ENCODE data around the gene LPP. TPM values are rescaled to one million over a fixed set of nuclear protein-coding genes. Genes with fewer than 3 reads are reported as not detected.

LPP gene
- total RNA-seq, 3 donors from 2014 or later: 15.5 to 19.2 (median 16.5) TPM

DNA sequence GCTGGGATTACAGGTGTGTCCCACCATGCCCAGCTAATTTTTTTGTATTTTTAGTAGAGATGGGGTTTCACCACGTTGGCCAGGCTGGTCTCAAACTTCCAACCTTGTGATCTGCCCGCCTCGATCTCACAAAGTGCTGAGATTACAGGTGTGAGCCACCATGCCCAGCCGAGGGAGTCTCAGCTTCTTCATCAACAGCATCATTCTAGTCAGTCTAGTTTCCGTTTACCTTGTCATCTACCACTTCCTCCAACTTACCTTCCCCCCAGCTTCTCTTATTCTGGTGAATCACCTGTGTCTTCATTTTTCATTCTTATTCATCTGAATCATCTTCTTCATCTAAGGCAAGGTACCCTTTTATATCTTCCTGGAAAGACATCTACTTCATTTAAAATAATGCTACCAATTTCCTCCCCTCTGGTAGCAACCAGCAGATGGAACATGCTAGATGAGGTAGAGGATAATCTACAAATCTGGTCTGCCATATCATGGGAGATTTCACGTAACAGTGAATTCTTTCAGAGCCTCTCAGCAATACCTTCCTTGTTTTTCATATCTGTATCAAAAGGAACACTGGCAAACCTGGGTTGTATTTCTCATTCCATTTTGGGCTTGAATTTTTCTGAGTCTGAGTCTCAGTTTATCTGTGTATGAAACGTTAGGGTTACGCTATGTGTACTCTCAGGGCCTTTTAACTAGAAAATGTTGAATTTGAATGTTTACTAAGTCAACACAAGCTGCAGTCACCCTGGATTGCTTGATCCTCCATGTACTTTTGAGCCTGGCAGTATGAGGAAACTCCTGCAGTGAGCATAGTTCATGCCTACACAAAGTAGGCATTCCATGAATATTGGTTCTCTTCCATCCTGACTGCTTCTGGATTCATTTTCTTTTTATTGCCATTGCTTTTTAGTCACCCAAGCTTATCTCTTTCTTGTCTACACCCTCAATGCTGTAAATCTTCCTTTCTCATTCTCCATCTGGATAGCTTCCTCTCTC, 16.8 kb downstream of the LPP start:
- ATAC-seq: peak; percentile 92 to 95
- peaks cover 50% of the 10 kb centered on the region for H3K4me1 Mint-ChIP-seq (ENCODE audit: low read depth)
- peaks cover 8% of the 10 kb centered on the region for H3K36me3 Mint-ChIP-seq (ENCODE audit: insufficient read depth)
- no peaks in the 10 kb centered on the region for H3K27me3 Mint-ChIP-seq (ENCODE audit: low read depth)
- no peaks in the 10 kb centered on the region for H3K9me3 Mint-ChIP-seq
- H3K4me3 Mint-ChIP-seq: peak overlapping the region; percentile 44
- DNase-seq: peak; percentile 53

DNA sequence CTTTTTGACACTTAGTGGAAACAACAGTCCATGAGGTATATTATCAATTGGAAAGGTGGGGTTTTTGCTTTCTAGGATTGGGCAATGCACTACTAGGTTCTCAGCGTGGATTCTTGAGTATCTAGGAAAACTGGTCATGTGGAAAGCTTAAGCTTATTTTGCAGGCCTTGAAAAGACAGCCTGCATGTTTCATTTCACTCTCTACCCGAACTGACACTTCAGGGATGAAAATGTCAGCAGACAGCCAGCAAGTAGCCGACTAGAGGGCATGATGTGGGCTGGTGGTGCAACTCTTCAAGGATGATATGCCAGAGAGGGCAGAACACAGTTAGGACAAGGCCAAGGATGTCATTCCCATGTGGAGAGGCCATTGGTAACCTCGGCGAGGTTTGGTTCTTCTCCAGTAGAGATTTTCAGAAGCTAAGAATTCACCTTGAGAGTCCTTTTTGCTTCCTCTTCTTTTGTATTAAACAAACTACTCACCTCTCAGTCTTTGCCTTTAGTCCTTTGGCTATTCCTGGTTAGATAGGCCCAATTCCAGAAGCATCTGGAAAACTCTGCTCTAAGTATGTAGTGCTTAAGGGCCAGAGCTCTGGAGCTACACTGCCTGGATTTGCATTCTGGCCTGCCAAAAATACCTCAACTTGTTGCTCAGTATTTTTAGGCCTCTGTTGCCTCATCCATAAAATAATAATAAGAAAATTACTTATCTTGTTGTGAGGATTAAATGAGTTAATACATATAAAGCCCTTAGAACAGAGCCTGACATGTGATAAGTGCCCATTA, 17.9 kb downstream of the LPP start:
- no peak overlapping the region for H3K4me3 Mint-ChIP-seq
- no peaks in the 10 kb centered on the region for H3K9me3 Mint-ChIP-seq

DNA sequence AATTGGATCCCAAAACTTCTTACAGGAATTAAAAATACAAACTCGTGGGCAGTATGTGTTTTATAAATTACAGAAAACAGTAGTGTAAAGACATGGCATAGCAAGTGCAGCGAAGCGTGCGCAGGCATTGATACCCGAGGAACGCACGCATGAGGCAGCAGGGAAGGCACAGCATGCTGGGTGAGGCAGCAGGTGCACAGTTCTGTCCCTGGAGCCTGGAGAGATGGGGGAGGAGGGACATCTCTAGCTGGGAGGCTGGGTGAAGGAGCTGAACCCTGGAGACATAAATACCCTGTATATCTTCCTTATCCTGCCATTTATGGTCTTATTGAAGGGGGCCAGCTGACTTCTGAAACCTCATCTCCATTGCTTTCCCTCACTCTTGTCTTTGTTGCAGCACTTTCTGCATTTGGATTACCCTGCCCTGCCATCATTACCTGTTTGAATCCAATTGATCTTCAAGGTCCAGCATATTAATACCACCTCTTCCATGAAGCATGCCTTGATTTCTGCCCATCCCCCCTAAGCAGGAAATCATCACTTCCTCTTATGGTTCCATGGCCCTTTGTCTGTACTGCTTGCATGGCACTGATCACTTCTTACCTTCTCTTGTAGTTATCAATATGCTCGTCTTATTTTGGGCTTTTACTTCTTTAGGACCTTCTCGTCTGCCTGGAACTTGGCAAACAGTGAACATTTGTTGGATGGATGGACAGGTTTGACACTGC, 20.5 kb downstream of the LPP start:
- no peak for ATAC-seq

More for the DNA sequence above, 17.9 kb downstream of the LPP start:
- Mint-ChIP-seq H3K4me1 (ENCODE audit: low read depth) (peaks cover 48% of the 10 kb centered on the region), H3K36me3 (ENCODE audit: insufficient read depth) (peaks cover 11% of the 10 kb centered on the region), H3K27me3 (ENCODE audit: low read depth) (no peaks in the 10 kb centered on the region)
- no peak for ATAC-seq
- DNase-seq: no peak

DNA sequence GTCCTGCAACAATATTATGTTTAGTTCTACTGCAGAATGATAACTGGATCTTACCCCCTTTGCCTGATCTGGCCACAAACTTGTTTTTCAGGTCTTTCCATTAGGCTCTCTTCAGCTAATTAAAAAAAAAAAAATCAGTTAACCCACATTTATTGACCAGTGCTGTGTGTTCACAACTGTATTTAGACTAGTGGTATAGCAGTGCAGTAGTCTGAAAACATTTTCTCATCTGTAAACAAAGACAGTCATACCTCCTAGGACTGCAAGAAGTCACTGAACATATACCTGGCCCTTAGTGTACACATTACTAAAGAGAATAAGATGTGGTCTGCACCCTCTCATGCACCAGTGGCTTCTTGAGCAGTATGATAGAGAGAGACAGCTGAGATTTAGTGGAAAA, 22.5 kb downstream of the LPP start:
- no peak overlapping the region for H3K4me3 Mint-ChIP-seq
- H3K9me3 Mint-ChIP-seq: no peaks in the 10 kb centered on the region
- H3K27me3 Mint-ChIP-seq (ENCODE audit: low read depth): no peaks in the 10 kb centered on the region
- H3K4me1 Mint-ChIP-seq (ENCODE audit: low read depth): peaks cover 48% of the 10 kb centered on the region
- peaks cover 30% of the 10 kb centered on the region for H3K36me3 Mint-ChIP-seq (ENCODE audit: insufficient read depth)
- ATAC-seq: no peak
- no peak for DNase-seq

More for the DNA sequence above, 20.5 kb downstream of the LPP start:
- Mint-ChIP-seq H3K36me3 (ENCODE audit: insufficient read depth) (peaks cover 28% of the 10 kb centered on the region), H3K4me3 (no peak overlapping the region), H3K27me3 (ENCODE audit: low read depth) (no peaks in the 10 kb centered on the region), H3K9me3 (no peaks in the 10 kb centered on the region), H3K4me1 (ENCODE audit: low read depth) (peaks cover 65% of the 10 kb centered on the region)
- DNase-seq: no peak

DNA sequence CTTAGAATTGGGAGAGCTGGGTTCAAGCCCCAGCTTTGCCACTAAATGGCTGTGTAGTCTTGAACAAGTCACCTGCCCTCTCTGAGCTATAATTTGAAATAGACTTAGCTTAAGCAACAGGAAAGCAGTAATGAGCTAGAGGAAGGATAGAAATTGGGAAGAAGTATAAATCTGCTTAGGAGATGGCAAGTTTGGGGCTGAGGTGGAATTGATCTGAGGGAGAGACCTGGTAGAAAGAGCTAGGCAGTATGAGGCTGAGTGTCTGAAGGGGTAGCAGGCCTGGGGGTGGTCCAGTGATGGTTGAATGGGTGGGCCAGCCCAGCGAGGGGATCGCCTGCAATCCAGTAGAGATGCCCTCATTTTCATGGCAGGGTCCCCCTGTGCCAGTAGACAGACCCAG, 22.9 kb downstream of the LPP start:
- Mint-ChIP-seq H3K36me3 (ENCODE audit: insufficient read depth) (peaks cover 30% of the 10 kb centered on the region), H3K9me3 (no peaks in the 10 kb centered on the region), H3K4me1 (ENCODE audit: low read depth) (peaks cover 46% of the 10 kb centered on the region)

DNA sequence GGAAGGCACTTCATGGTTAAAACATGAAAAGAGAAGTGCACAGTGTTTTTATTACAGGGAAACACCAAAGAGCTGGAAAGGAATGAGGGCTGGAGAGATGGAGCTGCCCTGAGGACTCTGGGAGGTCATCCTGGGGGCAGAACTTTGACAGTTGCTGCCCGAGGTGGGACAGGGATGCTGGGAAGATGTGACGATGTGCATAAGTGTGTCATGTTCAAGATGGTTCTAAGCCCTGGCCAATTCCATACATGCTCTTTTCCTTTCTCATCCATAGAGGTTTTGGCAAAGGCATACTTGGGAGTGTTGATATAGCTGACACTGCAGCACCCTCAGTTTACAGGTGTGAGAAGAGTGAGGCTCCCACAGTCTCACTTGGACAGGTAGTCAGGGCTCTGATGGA, 23.8 kb downstream of the LPP start:
- Mint-ChIP-seq H3K9me3 (no peaks in the 10 kb centered on the region), H3K4me3 (no peak overlapping the region), H3K36me3 (ENCODE audit: insufficient read depth) (peaks cover 30% of the 10 kb centered on the region), H3K4me1 (ENCODE audit: low read depth) (peaks cover 44% of the 10 kb centered on the region), H3K27me3 (ENCODE audit: low read depth) (no peaks in the 10 kb centered on the region)
- ATAC-seq (no peak), DNase-seq (no peak)

More for the DNA sequence above, 22.9 kb downstream of the LPP start:
- no peak overlapping the region for H3K4me3 Mint-ChIP-seq
- DNase-seq (no peak), ATAC-seq (no peak)
- H3K27me3 Mint-ChIP-seq (ENCODE audit: low read depth): no peaks in the 10 kb centered on the region

DNA sequence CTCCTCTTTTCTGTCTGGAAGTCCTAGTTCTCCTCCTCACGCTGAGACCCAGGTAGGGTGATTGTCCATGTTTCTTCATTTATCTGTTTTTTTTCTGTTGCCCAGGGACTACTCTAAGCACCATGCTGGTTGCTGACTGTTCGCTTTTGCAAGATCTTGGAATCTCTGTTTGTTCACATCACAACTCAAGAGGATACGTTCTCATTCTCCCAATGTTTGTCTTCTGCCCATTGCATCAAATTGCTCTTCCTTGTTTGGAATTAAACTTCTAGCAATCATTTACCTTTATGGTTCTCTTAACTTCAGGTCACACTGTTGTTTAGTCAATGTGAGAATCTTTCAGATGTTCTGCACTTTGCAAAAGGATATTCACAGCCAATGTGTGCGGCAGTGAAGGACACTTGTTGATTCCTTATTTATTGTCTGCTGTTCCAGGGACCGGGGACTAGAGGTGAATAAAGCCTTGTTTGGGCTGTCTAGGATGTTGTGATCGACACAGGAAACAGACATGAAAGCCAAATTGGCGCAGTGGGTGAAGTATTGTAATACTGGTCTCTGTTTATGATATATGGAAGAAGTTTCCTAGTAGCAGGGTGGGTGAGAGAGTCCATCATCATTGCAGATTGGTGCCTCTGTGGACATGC, 24.5 kb downstream of the LPP start:
- Mint-ChIP-seq H3K9me3 (no peaks in the 10 kb centered on the region), H3K4me1 (ENCODE audit: low read depth) (peaks cover 44% of the 10 kb centered on the region), H3K27me3 (ENCODE audit: low read depth) (no peaks in the 10 kb centered on the region), H3K4me3 (no peak overlapping the region), H3K36me3 (ENCODE audit: insufficient read depth) (peaks cover 30% of the 10 kb centered on the region)
- DNase-seq: no peak
- ATAC-seq: peak in 1 of 2 donors; percentile 18

DNA sequence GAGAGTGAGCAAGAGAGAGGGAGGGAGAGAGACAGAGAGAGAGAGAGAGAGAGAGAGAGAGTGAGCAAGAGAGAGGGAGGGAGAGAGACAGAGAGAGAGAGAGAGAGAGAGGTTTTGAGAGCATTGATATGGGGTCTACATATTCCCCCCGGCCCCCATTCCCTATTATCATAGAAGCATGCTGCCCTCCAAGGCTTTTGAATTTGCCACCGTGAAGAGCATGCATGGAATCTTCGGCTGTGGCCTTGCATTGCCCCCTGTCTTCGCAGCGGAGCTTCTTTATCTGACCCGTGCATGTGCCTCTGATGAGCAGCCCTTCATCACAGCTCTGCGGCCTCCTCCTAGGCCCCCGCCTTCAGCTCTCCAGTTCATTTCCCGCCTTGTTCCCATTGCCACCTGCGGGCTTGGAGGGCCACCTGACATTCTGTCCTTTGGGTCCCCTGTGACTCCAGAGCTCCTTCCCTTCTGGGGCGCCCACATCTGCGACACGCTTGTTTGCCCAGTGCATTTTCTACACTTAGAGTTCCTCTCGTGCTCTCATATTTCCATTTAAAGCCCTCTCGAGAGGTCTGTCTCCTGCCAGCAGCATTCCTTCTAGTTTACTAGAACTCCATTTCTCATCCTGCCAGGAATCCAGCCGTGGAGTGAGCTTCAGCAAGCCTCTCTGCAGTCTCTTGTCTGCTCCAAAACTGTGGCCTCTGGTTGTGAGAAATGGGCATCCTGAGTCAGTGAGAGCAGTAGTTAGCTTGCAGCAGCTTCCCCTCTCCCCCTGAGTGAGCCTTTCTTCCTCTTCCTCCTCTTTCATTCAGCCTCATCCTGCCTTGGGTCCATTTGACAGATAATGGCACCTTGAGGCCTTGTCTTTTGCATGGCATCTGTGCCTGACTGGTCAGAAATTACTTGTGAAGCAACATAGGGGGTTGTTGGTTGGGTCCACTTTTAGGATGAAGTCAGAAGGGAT, 25.3 kb downstream of the LPP start:
- H3K27me3 Mint-ChIP-seq (ENCODE audit: low read depth): no peaks in the 10 kb centered on the region
- H3K36me3 Mint-ChIP-seq (ENCODE audit: insufficient read depth): peaks cover 30% of the 10 kb centered on the region
- no peak for ATAC-seq
- no peaks in the 10 kb centered on the region for H3K9me3 Mint-ChIP-seq
- H3K4me3 Mint-ChIP-seq: no peak overlapping the region
- peaks cover 42% of the 10 kb centered on the region for H3K4me1 Mint-ChIP-seq (ENCODE audit: low read depth)
- no peak for DNase-seq

DNA sequence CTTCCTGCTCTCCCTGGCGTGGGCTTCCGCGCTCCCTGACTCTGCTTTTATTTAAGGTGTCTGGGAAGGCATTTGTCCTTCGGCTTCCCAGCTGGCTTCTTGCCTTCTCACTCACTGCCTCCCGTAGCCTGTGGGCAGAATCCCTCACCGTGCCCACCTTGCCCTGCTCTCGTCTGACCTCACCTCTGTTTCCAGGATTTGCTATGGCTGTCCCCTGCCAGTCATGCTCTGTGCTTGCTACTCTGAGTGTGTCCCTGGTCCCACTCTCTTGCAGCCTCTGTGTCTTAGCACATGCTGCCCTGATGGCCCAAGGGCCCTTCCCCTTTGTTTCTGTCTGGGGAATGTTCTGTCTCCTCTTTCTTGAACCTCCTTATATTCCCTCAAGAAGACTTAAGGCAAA, 26.2 kb downstream of the LPP start:
- Mint-ChIP-seq H3K4me1 (ENCODE audit: low read depth) (peaks cover 41% of the 10 kb centered on the region), H3K36me3 (ENCODE audit: insufficient read depth) (peaks cover 26% of the 10 kb centered on the region), H3K4me3 (no peak overlapping the region)

DNA sequence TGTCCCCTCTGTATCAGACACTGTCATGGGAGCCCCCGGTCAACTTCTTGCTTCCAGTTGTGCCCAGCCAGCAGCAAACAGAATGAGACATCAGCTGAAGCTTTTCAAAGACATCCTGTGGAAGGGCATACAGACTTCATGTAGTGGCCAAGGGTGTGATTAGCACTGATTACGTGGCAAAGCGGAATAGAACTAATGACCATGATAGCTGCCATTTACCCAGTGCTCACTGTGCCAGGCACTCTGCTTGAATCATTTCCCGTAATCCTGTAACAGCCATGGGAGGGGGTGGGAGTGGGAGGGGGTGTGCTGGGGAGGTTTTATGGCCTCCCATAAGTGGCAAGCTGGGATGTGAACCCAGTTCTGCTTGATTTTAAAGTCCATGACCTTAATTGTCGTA, 29.5 kb downstream of the LPP start:
- ATAC-seq: no peak
- Mint-ChIP-seq H3K9me3 (no peaks in the 10 kb centered on the region), H3K27me3 (ENCODE audit: low read depth) (no peaks in the 10 kb centered on the region), H3K4me1 (ENCODE audit: low read depth) (peaks cover 37% of the 10 kb centered on the region), H3K36me3 (ENCODE audit: insufficient read depth) (peaks cover 9% of the 10 kb centered on the region), H3K4me3 (no peak overlapping the region)
- DNase-seq: no peak

More for the DNA sequence above, 26.2 kb downstream of the LPP start:
- H3K27me3 Mint-ChIP-seq (ENCODE audit: low read depth): no peaks in the 10 kb centered on the region
- ATAC-seq (no peak), DNase-seq (no peak)
- no peaks in the 10 kb centered on the region for H3K9me3 Mint-ChIP-seq

DNA sequence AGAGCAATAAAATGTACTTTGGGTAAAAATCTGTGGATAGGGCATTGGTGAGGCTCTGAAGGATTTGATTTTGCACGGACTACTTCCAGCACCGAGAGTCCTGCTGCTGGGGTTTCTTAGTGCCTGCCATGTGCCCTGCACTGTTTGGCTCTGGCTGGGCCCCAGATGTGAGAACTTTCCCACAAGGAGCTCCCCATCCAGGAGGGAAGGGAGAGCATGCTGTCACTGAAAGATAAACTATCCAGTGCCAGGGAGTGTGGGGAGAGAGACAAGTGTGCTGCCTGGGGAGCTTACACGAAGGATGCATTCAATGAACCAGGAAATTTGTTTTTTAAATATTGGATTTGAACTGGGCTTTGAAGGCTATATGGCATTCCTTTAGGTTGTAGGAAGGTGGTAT, 30.2 kb downstream of the LPP start:
- Mint-ChIP-seq H3K36me3 (ENCODE audit: insufficient read depth) (peaks cover 5% of the 10 kb centered on the region), H3K27me3 (ENCODE audit: low read depth) (no peaks in the 10 kb centered on the region), H3K9me3 (no peaks in the 10 kb centered on the region), H3K4me3 (no peak overlapping the region), H3K4me1 (ENCODE audit: low read depth) (peaks cover 40% of the 10 kb centered on the region)
- ATAC-seq (no peak), DNase-seq (no peak)

DNA sequence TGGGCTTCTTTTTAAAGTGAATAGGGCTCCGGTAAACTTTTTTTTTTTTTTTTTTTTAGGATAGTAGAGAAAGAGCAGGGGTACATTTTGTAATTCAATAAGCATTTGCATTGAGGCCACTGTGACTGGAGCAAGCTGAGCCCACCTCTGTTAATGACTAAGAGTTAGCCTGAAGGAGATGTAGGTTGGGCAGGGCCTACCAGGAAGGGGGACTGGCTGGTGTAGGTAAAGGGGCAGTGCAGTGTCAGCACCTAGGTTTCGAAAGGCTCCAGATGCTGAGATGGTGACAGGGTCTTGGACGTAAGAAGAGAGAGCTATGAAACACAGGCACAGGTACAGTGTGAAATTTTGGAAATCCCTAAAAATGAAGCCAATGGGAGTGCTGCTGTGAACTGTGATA, 30.7 kb downstream of the LPP start:
- H3K4me3 Mint-ChIP-seq: no peak overlapping the region
- H3K4me1 Mint-ChIP-seq (ENCODE audit: low read depth): peaks cover 39% of the 10 kb centered on the region
- H3K36me3 Mint-ChIP-seq (ENCODE audit: insufficient read depth): peaks cover 1% of the 10 kb centered on the region
- ATAC-seq (no peak), DNase-seq (no peak)
- H3K27me3 Mint-ChIP-seq (ENCODE audit: low read depth): no peaks in the 10 kb centered on the region
- no peaks in the 10 kb centered on the region for H3K9me3 Mint-ChIP-seq

DNA sequence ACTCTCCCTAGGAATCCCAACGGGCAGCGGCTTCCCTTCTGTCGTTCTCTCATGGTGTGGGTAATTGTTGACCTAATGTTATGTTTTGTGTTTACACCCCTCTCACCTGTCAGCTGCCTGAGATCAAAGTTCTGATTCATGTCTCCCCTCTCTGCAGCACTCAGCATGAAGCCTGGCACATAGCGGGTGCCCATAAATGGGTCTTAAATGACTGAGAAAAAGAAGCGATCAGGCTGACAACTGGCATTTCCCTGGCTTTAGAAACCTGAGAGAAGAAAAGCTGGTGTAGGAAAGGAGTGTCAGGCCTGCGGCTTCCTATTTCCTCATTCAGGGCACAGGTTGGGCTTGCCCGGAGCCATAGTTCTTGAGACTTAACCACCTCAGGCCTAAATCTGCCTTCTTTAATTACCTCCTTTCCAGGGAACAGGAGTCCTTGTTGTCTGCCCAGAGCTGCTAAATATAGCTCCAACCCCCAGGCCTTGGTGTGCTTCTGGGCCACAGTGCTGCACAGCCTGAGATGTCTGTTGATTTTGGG, 31.8 kb downstream of the LPP start:
- Mint-ChIP-seq H3K9me3 (no peaks in the 10 kb centered on the region), H3K36me3 (ENCODE audit: insufficient read depth) (peaks cover 4% of the 10 kb centered on the region), H3K4me1 (ENCODE audit: low read depth) (peaks cover 39% of the 10 kb centered on the region), H3K4me3 (no peak overlapping the region), H3K27me3 (ENCODE audit: low read depth) (no peaks in the 10 kb centered on the region)
- peak; percentile 32 to 41 for ATAC-seq
- no peak for DNase-seq
